ENCODE measurements around the gene SLCO3A1.
A peak's percentile ranks its signal among the peaks of the same experiment; 100 is the strongest.

The SLCO3A1 gene

GRCh38 chr15:91854639-91854990, 1.1 kb downstream of the SLCO3A1 start:
- peaks cover 63 to 73% of the 10 kb centered on the region in 2 experiments for H3K4me1 ChIP-seq (ENCODE audit: control insufficient read depth in 1 of 2, insufficient read depth in 1 of 2, low read depth in 1 of 2, low read length in 1 of 2)
- peak overlapping the region; percentile 74 to 88 for H3K4me3 ChIP-seq (ENCODE audit: low read depth in 1 of 2, low read length in 1 of 2)
- H3K27ac ChIP-seq: peak overlapping the region; percentile 98
- TF ChIP-seq, protein P1, sequence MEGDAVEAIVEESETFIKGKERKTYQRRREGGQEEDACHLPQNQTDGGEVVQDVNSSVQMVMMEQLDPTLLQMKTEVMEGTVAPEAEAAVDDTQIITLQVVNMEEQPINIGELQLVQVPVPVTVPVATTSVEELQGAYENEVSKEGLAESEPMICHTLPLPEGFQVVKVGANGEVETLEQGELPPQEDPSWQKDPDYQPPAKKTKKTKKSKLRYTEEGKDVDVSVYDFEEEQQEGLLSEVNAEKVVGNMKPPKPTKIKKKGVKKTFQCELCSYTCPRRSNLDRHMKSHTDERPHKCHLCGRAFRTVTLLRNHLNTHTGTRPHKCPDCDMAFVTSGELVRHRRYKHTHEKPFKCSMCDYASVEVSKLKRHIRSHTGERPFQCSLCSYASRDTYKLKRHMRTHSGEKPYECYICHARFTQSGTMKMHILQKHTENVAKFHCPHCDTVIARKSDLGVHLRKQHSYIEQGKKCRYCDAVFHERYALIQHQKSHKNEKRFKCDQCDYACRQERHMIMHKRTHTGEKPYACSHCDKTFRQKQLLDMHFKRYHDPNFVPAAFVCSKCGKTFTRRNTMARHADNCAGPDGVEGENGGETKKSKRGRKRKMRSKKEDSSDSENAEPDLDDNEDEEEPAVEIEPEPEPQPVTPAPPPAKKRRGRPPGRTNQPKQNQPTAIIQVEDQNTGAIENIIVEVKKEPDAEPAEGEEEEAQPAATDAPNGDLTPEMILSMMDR (IDR thresholded peaks at IDR 0.05): peak; percentile 37
- H3K36me3 ChIP-seq: peaks cover 13% of the 10 kb centered on the region
- no peaks in the 10 kb centered on the region for H3K9me3 ChIP-seq
- H3K27me3 ChIP-seq: no peaks in the 10 kb centered on the region

DNA sequence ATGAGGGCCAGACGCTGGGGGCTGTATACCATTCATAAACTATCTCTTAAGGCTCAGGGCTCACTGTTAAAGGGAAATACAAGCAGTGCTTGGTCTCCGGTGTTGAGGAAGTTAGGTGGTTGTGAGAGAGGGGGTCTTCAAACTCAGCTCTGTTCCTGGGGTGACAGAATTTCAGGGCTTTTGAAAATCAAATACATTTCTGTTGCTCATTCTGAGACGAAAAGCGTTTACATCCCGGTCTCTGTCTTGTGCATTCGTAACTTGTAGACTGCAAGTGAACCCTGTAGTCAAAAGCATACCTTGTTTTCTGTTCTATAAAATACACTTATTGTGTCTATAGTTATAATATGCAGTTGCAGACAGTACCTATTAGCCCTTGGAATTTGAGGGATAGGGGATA, 1.7 kb downstream of the SLCO3A1 start:
- Histone ChIP-seq H3K4me3 (ENCODE audit: low read depth in 1 of 2, low read length in 1 of 2) (peak overlapping the region; percentile 74 to 88), H3K27me3 (no peaks in the 10 kb centered on the region), H3K9me3 (no peaks in the 10 kb centered on the region), H3K36me3 (peaks cover 13% of the 10 kb centered on the region), H3K27ac (peak overlapping the region; percentile 98), H3K4me1 (ENCODE audit: control insufficient read depth in 1 of 2, insufficient read depth in 1 of 2, low read depth in 1 of 2, low read length in 1 of 2) (peaks cover 68 to 76% of the 10 kb centered on the region in 2 experiments)
- TF ChIP-seq, protein P1 (IDR thresholded peaks at IDR 0.05): no peak

- H3K27ac ChIP-seq: peak overlapping the region; percentile 98
- H3K27me3 ChIP-seq: no peaks in the 10 kb centered on the region
- peaks cover 70 to 82% of the 10 kb centered on the region in 2 experiments for H3K4me1 ChIP-seq (ENCODE audit: control insufficient read depth in 1 of 2, insufficient read depth in 1 of 2, low read depth in 1 of 2, low read length in 1 of 2)
- H3K36me3 ChIP-seq: peaks cover 13% of the 10 kb centered on the region
- no peaks in the 10 kb centered on the region for H3K9me3 ChIP-seq
- peak overlapping the region; percentile 74 to 88 for H3K4me3 ChIP-seq (ENCODE audit: low read depth in 1 of 2, low read length in 1 of 2)
- TF ChIP-seq, protein P1 (IDR thresholded peaks at IDR 0.05): no peak
Measured at GRCh38 chr15:91855684-91856489, 2.4 kb downstream of the SLCO3A1 start.

DNA sequence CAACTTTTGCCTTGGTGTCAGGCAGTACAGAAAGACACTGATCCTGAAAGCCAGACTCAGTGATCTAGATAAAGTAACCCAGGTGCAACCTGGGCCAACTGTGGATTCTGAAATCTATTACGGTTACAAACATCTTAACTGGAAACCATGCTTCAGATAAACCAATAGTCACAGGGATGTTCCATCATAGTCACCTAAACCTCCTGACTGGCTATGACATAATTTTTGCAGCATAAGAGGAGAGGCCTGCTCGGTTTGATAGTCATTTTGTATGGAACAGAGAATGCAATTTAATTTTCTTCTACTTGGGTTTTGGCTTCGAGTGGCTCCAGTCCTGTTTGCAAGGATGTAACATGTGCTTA, 3.7 kb downstream of the SLCO3A1 start:
- Histone ChIP-seq H3K27ac (peak overlapping the region; percentile 98), H3K4me3 (ENCODE audit: low read depth in 1 of 2, low read length in 1 of 2) (peak overlapping the region; percentile 36 to 88)

DNA sequence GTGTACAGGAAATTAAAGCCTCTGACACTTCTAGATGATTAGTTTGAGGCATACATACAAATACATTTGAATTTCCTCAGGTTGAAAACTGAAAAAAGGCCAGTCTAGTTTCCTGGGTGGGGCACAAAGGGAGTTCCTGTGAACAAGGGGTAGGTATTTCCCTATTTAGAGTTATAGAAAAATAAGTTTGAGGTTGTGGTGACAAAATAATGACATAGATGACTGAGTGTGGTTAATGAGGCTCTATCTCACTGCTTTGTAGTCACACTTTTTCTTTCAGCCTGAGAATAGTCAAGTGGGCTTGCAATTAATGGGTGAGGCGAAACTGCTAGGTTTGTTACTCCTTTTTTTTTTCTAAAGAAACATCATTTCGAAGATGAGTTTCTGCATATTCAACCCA, 4.3 kb downstream of the SLCO3A1 start:
- Histone ChIP-seq H3K4me3 (ENCODE audit: low read depth in 1 of 2, low read length in 1 of 2) (peak overlapping the region; percentile 36 to 88), H3K27me3 (no peaks in the 10 kb centered on the region), H3K4me1 (ENCODE audit: control insufficient read depth in 1 of 2, insufficient read depth in 1 of 2, low read depth in 1 of 2, low read length in 1 of 2) (peaks cover 77 to 84% of the 10 kb centered on the region in 2 experiments), H3K36me3 (peaks cover 13% of the 10 kb centered on the region), H3K9me3 (no peaks in the 10 kb centered on the region), H3K27ac (peak overlapping the region; percentile 98)
- TF ChIP-seq, protein P1 (IDR thresholded peaks at IDR 0.05): no peak

More for the DNA sequence above, 3.7 kb downstream of the SLCO3A1 start:
- Histone ChIP-seq H3K36me3 (peaks cover 13% of the 10 kb centered on the region), H3K4me1 (ENCODE audit: control insufficient read depth in 1 of 2, insufficient read depth in 1 of 2, low read depth in 1 of 2, low read length in 1 of 2) (peaks cover 75 to 84% of the 10 kb centered on the region in 2 experiments), H3K9me3 (no peaks in the 10 kb centered on the region), H3K27me3 (no peaks in the 10 kb centered on the region)
- TF ChIP-seq, protein P1 (IDR thresholded peaks at IDR 0.05): no peak
